DND-41 (cell line): ENCODE data around the gene LRRC14B.
"Not testable (repeated sequence)": the region's sequence is repeated elsewhere in the genome, so short reads cannot be mapped to it uniquely, and the experiment has no call there.

Experiments
- ATAC-seq: fragments of 200-7000 bp; cut with Tn5 transposase; 3 replicates; pipeline ENCODE4 v1.9.1; 2021; ENCODE audit warnings: low read depth; ENCODE audit not compliant: insufficient read depth
- DNase-seq: peaks from one replicate; pipeline ENCODE4 v3.0.0-alpha.2; 2020
- H2AFZ ChIP-seq: 2 replicates; pipeline ENCODE4 v1.6.0; 2012; ENCODE audit warnings: low read depth, low read length
- H3K27ac ChIP-seq: 2 replicates; pipeline ENCODE4 v1.5.1; 2012; ENCODE audit warnings: low read length, inconsistent platforms
- H3K27me3 ChIP-seq: fragments of 200-600 bp; sonication (generic); 2 replicates; pipeline ENCODE4 v1.6.0; 2012; ENCODE audit warnings: low read length, mild to moderate bottlenecking, inconsistent platforms; ENCODE audit not compliant: insufficient read depth, poor library complexity
- H3K36me3 ChIP-seq: 2 replicates; pipeline ENCODE4 v1.5.1; 2012; ENCODE audit warnings: low read length, inconsistent platforms; ENCODE audit not compliant: insufficient read depth
- H3K4me1 ChIP-seq: 2 replicates; pipeline ENCODE4 v1.5.1; 2012; ENCODE audit warnings: mild to moderate bottlenecking, low read length; ENCODE audit not compliant: insufficient read depth
- H3K4me2 ChIP-seq: 2 replicates; pipeline ENCODE4 v1.6.0; 2012; ENCODE audit warnings: mild to moderate bottlenecking, moderate library complexity, low read length, inconsistent platforms; ENCODE audit not compliant: insufficient read depth
- H3K4me3 ChIP-seq, 2 experiments: fragments of 200-600 bp in 1 of 2; shearing (Covaris generic) in 1 of 2; 2 replicates each; pipeline ENCODE4 v1.5.1; 2012 to 2016; ENCODE audit warnings: inconsistent platforms in 2 of 2, low read length in 2 of 2, mild to moderate bottlenecking in 2 of 2, low read depth in 1 of 2, moderate library complexity in 1 of 2
- H3K79me2 ChIP-seq: 2 replicates; pipeline ENCODE4 v1.6.0; 2012; ENCODE audit warnings: low read length, inconsistent platforms; ENCODE audit not compliant: insufficient read depth
- H3K9ac ChIP-seq: 2 replicates; pipeline ENCODE4 v1.6.0; 2012; ENCODE audit warnings: low read depth, mild to moderate bottlenecking, inconsistent platforms, low read length, moderate library complexity
- H3K9me3 ChIP-seq: 2 replicates; pipeline ENCODE4 v1.5.1; 2012; ENCODE audit warnings: low read length, moderate library complexity, mild to moderate bottlenecking, inconsistent platforms; ENCODE audit not compliant: insufficient read depth, severe bottlenecking
- H4K20me1 ChIP-seq: 2 replicates; pipeline ENCODE4 v1.6.0; 2012; ENCODE audit warnings: low read length; ENCODE audit not compliant: insufficient read depth
- CTCF ChIP-seq: IDR thresholded peaks from 2 replicates; pipeline ENCODE4 v1.5.1; 2012; ENCODE audit warnings: borderline replicate concordance, low read length, moderate library complexity, mild to moderate bottlenecking; ENCODE audit not compliant: poor library complexity, severe bottlenecking; ENCODE audit errors: extremely low read depth
- EZH2 ChIP-seq: IDR thresholded peaks from 3 replicates; pipeline ENCODE4 v1.6.1; 2012; ENCODE audit warnings: borderline replicate concordance, low read depth, mild to moderate bottlenecking, moderate library complexity, low read length, inconsistent platforms; ENCODE audit not compliant: severe bottlenecking

LRRC14B gene

GRCh38 chr5:228886-229285 is 37.6 kb downstream of the LRRC14B start:
- peaks cover 17% of the 10 kb centered on the region for H3K79me2 ChIP-seq
- no peak overlapping the region for H3K9ac ChIP-seq
- no peaks in the 10 kb centered on the region for H3K27me3 ChIP-seq
- no peak overlapping the region for H2AFZ ChIP-seq
- TF ChIP-seq CTCF (no peak), EZH2 (no peak)
- H4K20me1 ChIP-seq: peaks cover 15% of the 10 kb centered on the region
- no peak overlapping the region for H3K27ac ChIP-seq
- no peak overlapping the region for H3K4me2 ChIP-seq
- ATAC-seq (no peak), DNase-seq (no peak)
- no peaks in the 10 kb centered on the region for H3K4me1 ChIP-seq
- H3K36me3 ChIP-seq: peaks cover 91% of the 10 kb centered on the region
- no peak overlapping the region for H3K4me3 ChIP-seq
- H3K9me3 ChIP-seq: no peaks in the 10 kb centered on the region

GRCh38 chr5:230711-231110 is 39.4 kb downstream of the LRRC14B start:
- peaks cover 89% of the 10 kb centered on the region for H3K36me3 ChIP-seq
- no peaks in the 10 kb centered on the region for H3K9me3 ChIP-seq
- H3K27ac ChIP-seq: no peak overlapping the region
- no peak for TF ChIP-seq EZH2
- no peak for TF ChIP-seq CTCF
- no peaks in the 10 kb centered on the region for H3K4me1 ChIP-seq
- no peak overlapping the region for H3K9ac ChIP-seq
- no peak overlapping the region for H2AFZ ChIP-seq
- no peak overlapping the region for H3K4me2 ChIP-seq
- peaks cover 2% of the 10 kb centered on the region; the same call in 1 of the 2 replicates for H3K79me2 ChIP-seq
- DNase-seq: no peak
- H4K20me1 ChIP-seq: no peaks in the 10 kb centered on the region; the same call in none of the 2 replicates
- no peak for ATAC-seq
- H3K4me3 ChIP-seq: no peak overlapping the region
- no peaks in the 10 kb centered on the region for H3K27me3 ChIP-seq

- peaks cover 90% of the 10 kb centered on the region for H3K36me3 ChIP-seq
- no peak overlapping the region for H2AFZ ChIP-seq
- ATAC-seq (no peak), DNase-seq (no peak)
- H3K9ac ChIP-seq: no peak overlapping the region
- H3K4me2 ChIP-seq: no peak overlapping the region
- H4K20me1 ChIP-seq: no peaks in the 10 kb centered on the region; the same call in 1 of the 2 replicates
- no peaks in the 10 kb centered on the region for H3K9me3 ChIP-seq
- no peaks in the 10 kb centered on the region for H3K79me2 ChIP-seq
- no peak for TF ChIP-seq EZH2
- TF ChIP-seq CTCF: no peak
- H3K27me3 ChIP-seq: no peaks in the 10 kb centered on the region
- H3K27ac ChIP-seq: no peak overlapping the region
- H3K4me3 ChIP-seq: no peak overlapping the region
- H3K4me1 ChIP-seq: no peaks in the 10 kb centered on the region
Measured at GRCh38 chr5:231661-232060, 40.4 kb downstream of the LRRC14B start.

GRCh38 chr5:233426-233825 is 42.1 kb downstream of the LRRC14B start:
- H4K20me1 ChIP-seq, H3K27me3 ChIP-seq, H3K4me3 ChIP-seq, H3K4me2 ChIP-seq, H3K4me1 ChIP-seq, H3K9ac ChIP-seq, ATAC-seq, H3K27ac ChIP-seq, H3K9me3 ChIP-seq, H2AFZ ChIP-seq, DNase-seq, H3K79me2 ChIP-seq: not testable (repeated sequence)
- peaks cover 87% of the 10 kb centered on the region for H3K36me3 ChIP-seq
